Fibroblast of upper back skin (primary cell): ENCODE results near the gene CLEC2L.
A peak's percentile ranks its signal among the peaks of the same experiment; 100 is the strongest.

Experiments
- DNase-seq: peaks from one replicate; pipeline ENCODE4 v3.0.0-alpha.2; 2013

The CLEC2L gene

DNA sequence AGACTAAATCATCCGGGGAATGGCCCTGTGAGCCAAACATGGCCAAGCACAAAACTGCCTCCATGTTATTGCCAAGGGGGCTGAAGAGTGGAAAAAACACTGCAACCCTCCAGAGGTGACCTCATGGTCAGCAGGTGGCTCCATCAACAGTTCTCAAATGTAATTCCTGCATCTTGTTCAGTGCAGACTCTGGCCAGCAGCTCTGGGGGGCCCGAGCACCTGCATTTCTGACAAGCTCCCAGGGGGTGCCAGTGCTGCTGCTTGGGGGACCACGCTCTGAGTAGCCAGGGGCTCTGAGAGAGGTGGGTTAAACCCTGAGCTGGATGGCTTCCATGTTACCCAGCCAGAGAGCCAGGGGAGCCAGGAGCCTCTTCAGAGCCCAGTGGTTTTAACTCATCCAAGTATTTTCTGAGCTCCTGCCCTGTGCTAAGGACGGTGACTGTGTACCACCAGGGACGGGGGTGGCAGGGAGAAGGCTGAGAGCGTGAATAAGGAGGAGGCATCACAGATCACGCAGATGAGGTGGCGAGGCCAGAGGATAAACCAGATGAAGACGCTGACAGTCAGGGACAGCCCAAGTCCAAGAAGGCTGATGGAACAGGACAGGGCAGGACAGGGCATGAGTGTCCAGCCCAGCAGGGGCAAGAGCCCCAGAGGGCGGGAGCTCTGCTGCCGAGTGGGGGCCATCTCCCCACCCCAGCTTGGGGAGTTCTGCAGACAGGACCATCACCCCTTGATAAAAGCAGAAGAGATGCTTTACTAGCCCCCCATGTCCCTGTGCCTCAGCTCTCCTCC is 52.9 kb downstream of the CLEC2L start:
- no peak for DNase-seq

DNA sequence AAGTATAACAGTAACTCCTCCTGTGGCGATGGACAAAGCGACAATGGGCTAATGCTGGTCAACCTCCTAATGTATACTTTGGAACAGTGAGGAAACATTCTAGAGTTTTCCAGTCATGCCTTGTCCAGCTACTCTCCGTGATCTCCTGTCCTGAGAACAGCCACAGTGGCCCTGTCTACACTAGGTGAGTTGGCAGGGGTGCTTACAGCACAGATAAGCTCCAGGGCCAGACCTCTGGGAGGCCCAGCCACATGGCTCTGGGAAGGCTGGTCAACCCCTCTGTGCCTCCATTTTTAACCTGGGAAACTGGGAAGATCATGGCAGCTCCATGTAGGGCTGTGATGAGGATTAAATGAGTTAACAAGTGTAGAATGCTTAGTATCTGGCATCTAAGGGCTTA is 57.0 kb downstream of the CLEC2L start:
- DNase-seq = no peak

DNA sequence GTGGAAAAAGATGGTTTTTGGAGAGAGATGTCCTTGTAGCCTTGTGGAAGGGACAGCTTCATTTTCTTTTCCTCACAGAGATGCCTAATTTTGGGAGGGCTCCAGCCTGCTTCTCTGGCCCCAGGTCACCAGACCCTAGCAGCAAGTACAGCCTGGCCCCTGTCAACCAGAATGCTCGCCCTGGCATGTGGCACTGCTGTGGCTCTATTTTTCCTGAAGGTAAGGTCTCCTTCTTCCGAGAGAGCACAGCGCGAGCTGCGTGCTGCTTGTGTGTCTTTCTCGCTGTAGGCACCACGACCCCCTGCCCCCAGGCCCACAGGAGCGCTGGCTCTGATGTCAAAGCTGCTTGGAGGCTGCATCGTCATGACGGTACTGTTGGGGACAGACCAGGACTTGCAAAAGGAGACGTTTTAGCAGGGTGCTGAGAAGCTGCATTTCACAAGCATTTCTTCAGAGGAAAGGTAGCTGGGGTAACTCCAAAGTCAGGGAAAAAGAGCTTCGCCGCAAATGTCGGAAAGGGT is 58.7 kb downstream of the CLEC2L start:
- no peak for DNase-seq

DNA sequence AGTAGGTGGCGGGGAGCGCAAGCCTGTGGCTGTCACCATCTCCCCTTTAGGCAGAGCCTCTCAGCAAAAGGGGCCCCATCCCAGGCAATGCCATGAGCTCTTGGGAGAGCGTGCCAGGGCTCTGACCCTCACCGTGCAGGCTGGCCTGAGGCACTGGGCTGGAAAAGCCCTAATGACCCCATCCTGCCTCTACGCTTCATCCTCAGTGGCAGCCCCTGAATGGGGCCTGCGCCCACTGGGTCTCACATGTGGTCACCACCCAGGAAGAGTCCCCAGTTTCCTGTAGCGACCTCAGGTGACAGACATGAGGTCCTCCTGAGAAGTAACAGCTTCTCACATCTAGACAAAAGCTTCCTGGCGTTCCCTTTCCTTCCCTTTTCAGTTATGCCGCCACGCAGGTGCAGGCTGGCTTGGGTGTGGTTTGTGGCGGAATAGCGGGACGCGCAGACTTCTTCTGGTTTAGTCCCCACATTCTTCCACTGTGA is 59.2 kb downstream of the CLEC2L start:
- no peak for DNase-seq

DNA sequence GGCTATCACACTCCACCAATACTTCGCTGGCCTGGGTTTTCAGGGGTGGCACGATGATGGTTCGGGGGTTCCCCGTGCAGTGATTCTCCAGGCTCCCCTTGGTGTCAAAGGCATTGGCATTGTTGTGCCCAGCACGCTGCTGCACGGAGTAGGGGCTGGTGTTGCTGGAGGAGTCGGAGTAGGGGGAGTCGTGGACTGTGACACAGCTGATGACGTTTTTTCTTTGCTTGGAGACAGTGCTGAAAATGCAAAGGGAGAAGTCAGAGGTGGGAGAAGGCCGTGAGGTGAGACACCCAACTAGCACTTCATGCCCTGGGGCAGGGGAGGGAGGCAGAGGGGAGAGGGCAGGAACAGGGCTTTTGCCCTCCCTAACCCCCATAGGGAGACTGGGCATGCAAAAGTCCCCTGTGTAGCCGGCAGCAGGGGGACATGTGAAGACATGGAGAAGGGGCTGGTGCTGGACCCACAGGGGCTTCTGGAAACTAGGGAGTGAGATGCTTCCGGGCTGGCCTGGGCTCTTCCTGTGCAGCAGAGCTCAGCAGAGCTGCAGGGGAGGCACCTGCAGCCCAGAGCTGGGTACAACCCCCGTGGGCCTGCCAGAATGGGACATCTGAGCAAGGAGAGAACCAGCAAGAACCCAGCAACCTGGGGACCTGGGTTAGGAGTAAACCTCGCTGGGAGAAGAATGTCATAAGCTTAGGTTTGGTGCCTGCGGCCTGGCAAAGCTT is 60.5 kb downstream of the CLEC2L start:
- DNase-seq = no peak

DNA sequence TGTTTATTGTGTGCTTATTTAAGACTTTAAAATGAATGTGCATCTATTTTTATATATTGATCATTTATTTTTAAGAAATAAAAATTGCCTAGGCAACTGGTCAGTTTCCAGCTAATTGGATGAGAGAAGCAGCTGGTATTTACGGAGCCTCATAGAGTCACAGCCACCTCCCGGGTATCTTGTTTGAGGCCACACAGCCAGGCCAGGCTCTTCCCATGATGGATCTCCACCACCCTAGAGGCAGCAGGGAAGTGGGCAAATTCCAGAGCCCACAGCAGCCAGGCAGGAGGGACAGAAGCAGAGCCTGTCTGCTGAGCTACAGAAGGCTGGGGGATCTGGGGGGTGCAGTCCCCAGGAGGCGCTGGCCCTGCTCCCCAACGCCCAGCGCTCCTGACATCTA is 61.6 kb downstream of the CLEC2L start:
- DNase-seq = no peak

DNA sequence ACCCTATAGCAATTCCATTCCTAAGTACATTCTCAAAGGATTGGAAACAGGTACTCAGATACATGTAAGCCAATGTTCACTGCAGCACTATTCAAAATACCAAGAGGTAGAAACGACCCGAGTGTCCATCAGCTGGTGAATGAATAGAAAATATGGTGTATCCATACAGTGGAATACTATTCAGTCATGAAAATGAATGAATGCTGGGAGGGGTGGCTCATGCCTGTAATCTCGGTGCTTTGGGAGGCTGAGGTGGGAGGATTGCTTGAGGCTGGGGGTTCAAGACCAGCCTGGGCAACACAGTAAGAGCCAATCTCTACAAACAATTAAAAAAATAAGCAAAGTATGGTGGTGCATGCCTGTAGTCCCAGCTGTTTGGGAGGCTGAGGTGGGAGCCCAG is 62.8 kb downstream of the CLEC2L start:
- no peak for DNase-seq

DNA sequence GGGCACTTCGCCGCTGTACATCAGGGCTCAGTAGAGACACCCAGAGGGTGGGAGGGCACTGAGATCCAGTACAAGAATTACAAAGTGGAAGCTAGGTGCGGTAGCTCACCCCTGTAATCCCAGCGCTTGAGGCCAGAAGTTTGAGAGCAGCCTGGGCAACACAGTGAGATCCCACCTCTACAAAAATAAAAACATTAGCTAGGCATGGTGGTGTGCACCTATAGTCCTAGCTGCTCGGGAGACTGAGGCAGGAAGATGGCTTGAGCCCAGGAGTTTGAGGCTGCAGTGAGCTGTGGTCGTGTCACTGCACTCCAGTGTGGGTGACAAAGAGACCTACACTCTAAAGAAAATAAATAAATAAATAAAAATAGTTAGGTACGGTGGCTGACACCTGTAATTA is 64.0 kb downstream of the CLEC2L start:
- DNase-seq = no peak

DNA sequence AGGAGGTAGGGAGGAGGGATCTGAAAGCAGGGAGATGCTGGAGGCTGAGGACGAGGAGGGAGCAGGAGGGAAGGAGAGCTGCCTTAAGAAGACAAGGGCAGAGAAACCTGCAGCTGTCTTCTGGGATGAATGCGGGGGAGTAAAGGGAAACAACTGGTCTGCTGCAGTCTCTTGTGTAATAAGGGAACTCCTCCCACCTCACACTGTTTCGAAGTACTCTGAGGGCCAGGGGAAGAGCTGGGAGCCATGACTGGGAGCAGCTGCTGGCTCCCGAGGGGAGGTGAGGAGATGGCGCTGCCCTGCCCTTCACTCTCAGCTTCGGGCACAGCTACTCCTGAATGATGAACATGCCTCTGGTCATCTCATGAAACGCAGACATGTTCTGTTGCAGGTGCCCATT is 65.1 kb downstream of the CLEC2L start:
- peak; percentile 16 for DNase-seq

DNA sequence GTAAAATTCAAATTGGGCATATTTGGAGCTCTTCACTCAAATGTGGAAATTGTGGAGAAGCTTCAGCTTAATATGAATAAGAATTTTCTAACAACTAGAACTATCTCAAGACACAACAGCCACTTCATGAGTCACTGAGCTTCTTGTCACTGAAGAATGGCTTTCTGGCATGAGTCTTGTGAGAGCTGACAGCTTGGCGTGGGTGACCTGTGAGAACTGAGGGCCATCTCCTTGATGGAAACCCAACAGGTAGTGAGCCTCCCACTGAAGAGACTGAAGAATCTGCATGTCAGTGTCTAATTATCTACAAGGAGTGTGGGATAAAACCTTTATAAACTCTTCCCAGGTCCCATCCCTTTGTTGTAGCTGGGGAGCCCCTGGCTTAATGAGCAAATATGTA is 66.0 kb downstream of the CLEC2L start:
- DNase-seq = no peak

DNA sequence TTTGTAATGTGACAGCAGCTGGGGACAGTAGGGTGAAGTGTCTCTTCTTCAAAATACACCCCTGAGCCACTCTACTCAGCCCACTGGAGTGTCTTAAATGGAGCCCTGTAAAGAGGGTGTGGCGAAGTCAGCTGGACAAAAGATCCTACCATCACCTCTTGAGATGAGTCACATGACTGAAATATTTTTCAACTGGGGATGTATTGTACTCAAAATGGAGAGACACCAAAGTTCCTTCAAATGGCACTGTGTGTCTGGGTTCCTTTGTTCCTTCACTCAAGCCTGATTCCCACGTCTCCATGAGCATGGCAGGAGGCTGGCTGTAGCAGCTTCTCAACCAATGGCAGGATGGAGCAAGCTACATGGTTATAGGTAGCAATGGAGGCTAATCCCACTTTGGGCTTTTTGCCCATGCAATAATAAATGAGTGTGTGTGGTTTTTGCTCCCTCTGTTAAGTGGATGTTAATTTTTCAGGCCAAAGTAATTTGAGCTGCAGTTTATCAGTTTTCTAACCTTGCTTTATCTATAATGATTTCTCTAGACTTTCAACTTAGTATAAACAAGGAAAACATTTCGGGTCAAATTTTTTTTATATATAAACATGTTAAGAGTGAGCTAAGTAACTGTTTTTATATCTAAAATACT is 68.2 kb downstream of the CLEC2L start:
- DNase-seq = no peak

DNA sequence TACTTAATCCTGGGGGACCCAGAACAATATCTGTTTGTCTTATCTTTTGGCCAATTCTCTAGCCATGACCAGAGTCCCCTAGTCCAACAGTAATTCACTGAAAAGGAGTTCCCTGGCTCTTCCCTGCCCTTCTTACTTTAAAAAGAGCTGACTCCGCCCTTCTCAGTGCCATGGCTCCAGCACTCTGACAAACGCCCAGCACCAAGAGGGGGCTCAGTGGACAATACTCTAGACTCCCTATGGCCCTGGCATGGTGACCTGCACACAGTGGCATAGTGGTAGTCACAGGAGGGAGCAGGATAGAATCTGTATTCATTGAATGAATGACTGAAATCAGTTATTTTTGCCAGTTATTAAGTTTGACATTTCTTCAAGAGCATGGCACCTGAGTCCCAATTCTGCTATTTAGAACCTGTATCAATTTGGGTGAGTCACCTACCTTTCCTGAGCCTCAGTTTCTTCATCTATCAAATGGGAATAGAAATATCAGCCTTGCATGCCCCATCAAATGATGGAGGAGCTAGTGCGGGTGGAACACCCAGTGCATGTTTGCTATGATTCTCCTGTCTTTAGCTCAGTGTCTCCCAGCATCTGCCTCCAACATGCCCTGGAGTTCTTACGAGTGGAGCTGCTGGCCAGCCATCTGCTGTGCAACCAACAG is 69.4 kb downstream of the CLEC2L start:
- no peak for DNase-seq

DNA sequence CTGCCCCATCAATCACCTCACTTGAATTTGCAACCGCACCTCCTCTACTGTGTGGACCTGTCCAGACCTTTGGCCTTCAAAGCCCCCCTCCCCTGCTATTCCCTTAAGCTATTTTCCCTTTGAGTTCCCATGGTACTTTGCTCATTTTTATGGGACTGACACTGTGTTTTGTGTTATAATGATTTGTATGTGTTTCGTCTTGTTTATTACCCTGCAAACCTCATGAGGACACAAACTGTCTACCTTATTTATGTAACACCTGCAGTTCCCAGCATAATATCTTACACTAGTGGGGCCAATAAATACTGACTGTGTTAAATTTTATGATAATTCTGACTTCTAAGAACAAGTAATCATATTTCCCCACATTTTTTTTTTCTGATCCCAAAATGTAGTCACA is 70.6 kb downstream of the CLEC2L start:
- no peak for DNase-seq
